ENCODE measurements around the gene SOX5.

DNA sequence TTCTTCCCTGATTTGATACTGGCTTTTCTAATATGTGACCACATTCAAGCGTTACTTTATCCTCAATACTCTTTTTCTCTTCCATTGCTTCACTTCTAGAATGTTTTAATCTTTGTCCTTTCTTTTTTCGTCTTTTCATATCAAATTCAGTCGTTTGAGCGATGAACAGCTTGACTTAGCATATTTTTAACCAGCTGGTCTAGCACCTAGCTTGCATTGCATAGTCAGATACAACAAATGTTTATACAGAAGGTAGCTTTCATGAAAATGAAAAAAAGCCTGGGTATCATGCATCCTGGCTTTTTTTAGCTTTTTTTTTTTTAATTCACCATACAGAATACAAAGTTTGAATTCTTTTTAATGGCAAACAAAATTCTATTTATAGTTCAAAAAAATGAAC is 1.2 kb downstream of the SOX5 start:
- TF ChIP-seq, protein P1, sequence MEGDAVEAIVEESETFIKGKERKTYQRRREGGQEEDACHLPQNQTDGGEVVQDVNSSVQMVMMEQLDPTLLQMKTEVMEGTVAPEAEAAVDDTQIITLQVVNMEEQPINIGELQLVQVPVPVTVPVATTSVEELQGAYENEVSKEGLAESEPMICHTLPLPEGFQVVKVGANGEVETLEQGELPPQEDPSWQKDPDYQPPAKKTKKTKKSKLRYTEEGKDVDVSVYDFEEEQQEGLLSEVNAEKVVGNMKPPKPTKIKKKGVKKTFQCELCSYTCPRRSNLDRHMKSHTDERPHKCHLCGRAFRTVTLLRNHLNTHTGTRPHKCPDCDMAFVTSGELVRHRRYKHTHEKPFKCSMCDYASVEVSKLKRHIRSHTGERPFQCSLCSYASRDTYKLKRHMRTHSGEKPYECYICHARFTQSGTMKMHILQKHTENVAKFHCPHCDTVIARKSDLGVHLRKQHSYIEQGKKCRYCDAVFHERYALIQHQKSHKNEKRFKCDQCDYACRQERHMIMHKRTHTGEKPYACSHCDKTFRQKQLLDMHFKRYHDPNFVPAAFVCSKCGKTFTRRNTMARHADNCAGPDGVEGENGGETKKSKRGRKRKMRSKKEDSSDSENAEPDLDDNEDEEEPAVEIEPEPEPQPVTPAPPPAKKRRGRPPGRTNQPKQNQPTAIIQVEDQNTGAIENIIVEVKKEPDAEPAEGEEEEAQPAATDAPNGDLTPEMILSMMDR (IDR thresholded peaks at IDR 0.05): no peak
- no peak for TF ChIP-seq POLR2A (IDR thresholded peaks at IDR 0.05)

Measured in adrenal gland (tissue), 5 donors.